ENCODE results near the gene PUSL1.

Gene PUSL1

GRCh38 chr1:1320666-1321448 lies 12.5 kb downstream of the PUSL1 start:
- Histone ChIP-seq H3K4ac (ENCODE audit: low read length) (no peak overlapping the region), H3K36me3 (replicated peaks in 1 of 2; ENCODE audit: control insufficient read depth in 2 of 2, insufficient read depth in 2 of 2, low read length in 2 of 2) (peaks cover 22 to 70% of the 10 kb centered on the region in 2 donors), H3K18ac (ENCODE audit: low read length) (no peak overlapping the region), H2BK5ac (ENCODE audit: low read length) (no peak overlapping the region), H4K8ac (ENCODE audit: low read depth, low read length) (no peak overlapping the region), H3K9ac (ENCODE audit: low read depth, low read length, poor library complexity) (peak overlapping the region; percentile 60), H2AK5ac (ENCODE audit: low read depth, low read length) (no peak overlapping the region), H3K4me2 (ENCODE audit: insufficient read depth, low read length, poor library complexity, severe bottlenecking) (no peak overlapping the region), H2BK12ac (ENCODE audit: low read length) (no peak overlapping the region), H3K9me3 (replicated peaks in 1 of 2; ENCODE audit: control insufficient read depth in 2 of 2, insufficient read depth in 1 of 2, low read depth in 1 of 2, low read length in 2 of 2) (no peaks in the 10 kb centered on the region), H4K91ac (ENCODE audit: low read depth, low read length, poor library complexity) (no peak overlapping the region), H3K27ac (replicated peaks; ENCODE audit: low read length) (no peak overlapping the region), H3K4me3 (ENCODE audit: low read length in 2 of 2) (no peak overlapping the region), H2BK120ac (ENCODE audit: low read depth, low read length) (no peak overlapping the region), H3K14ac (ENCODE audit: low read length) (no peak overlapping the region), H3K4me1 (ENCODE audit: control insufficient read depth in 2 of 2, insufficient read depth in 1 of 2, low read depth in 1 of 2, low read length in 2 of 2) (peaks cover 13 to 16% of the 10 kb centered on the region in 2 donors), H2BK15ac (ENCODE audit: low read length) (no peak overlapping the region), H3K23ac (ENCODE audit: low read depth, low read length, poor library complexity) (peak overlapping the region; percentile 80), H3K27me3 (ENCODE audit: control insufficient read depth in 3 of 3, insufficient read depth in 3 of 3, low read depth in 1 of 3, low read length in 3 of 3) (no peaks in the 10 kb centered on the region), H3K79me1 (ENCODE audit: low read depth, low read length) (peaks cover 59% of the 10 kb centered on the region), H2AFZ (ENCODE audit: low read length) (no peak overlapping the region)
- DNase-seq (ENCODE audit: low spot score): no peak
- WGBS, 2 donors (ENCODE audit: extremely low coverage in 2 of 2, insufficient read length in 2 of 2, insufficient replicate concordance in 1 of 2): no CpG with 5 or more reads among the region's 23 CpGs

- no peak overlapping the region for H3K14ac ChIP-seq (ENCODE audit: low read length)
- no peak for DNase-seq (ENCODE audit: low spot score)
- H3K36me3 ChIP-seq (replicated peaks in 1 of 2; ENCODE audit: control insufficient read depth in 2 of 2, insufficient read depth in 2 of 2, low read length in 2 of 2): peaks cover 24 to 70% of the 10 kb centered on the region in 2 donors
- H3K27ac ChIP-seq (replicated peaks; ENCODE audit: low read length): no peak overlapping the region
- H3K4me3 ChIP-seq (ENCODE audit: low read length in 2 of 2): peak overlapping the region; percentile 4 to 7
- H2BK5ac ChIP-seq (ENCODE audit: low read length): peak overlapping the region; percentile 24
- no peaks in the 10 kb centered on the region for H3K27me3 ChIP-seq (ENCODE audit: control insufficient read depth in 3 of 3, insufficient read depth in 3 of 3, low read depth in 1 of 3, low read length in 3 of 3)
- no peaks in the 10 kb centered on the region for H3K9me3 ChIP-seq (replicated peaks in 1 of 2; ENCODE audit: control insufficient read depth in 2 of 2, insufficient read depth in 1 of 2, low read depth in 1 of 2, low read length in 2 of 2)
- no peak overlapping the region for H3K4ac ChIP-seq (ENCODE audit: low read length)
- no peak overlapping the region for H2AK5ac ChIP-seq (ENCODE audit: low read depth, low read length)
- peaks cover 10 to 16% of the 10 kb centered on the region in 2 donors for H3K4me1 ChIP-seq (ENCODE audit: control insufficient read depth in 2 of 2, insufficient read depth in 1 of 2, low read depth in 1 of 2, low read length in 2 of 2)
- peak overlapping the region; percentile 80 for H3K23ac ChIP-seq (ENCODE audit: low read depth, low read length, poor library complexity)
- H4K8ac ChIP-seq (ENCODE audit: low read depth, low read length): no peak overlapping the region
- no peak overlapping the region for H2AFZ ChIP-seq (ENCODE audit: low read length)
- peaks cover 62% of the 10 kb centered on the region for H3K79me1 ChIP-seq (ENCODE audit: low read depth, low read length)
- H2BK15ac ChIP-seq (ENCODE audit: low read length): no peak overlapping the region
- peak overlapping the region; percentile 94 for H2BK12ac ChIP-seq (ENCODE audit: low read length)
- H4K91ac ChIP-seq (ENCODE audit: low read depth, low read length, poor library complexity): no peak overlapping the region
- peak overlapping the region; percentile 60 for H3K9ac ChIP-seq (ENCODE audit: low read depth, low read length, poor library complexity)
- H2BK120ac ChIP-seq (ENCODE audit: low read depth, low read length): no peak overlapping the region
- H3K4me2 ChIP-seq (ENCODE audit: insufficient read depth, low read length, poor library complexity, severe bottlenecking): no peak overlapping the region
- no peak overlapping the region for H3K18ac ChIP-seq (ENCODE audit: low read length)
- no CpG with 5 or more reads among the region's 8 CpGs for WGBS, 2 donors (ENCODE audit: extremely low coverage in 2 of 2, insufficient read length in 2 of 2, insufficient replicate concordance in 1 of 2)
Observed at GRCh38 chr1:1321477-1321876, 13.1 kb downstream of the PUSL1 start.

- no peak overlapping the region for H2BK12ac ChIP-seq (ENCODE audit: low read length)
- no CpG with 5 or more reads among the region's 14 CpGs for WGBS, 2 donors (ENCODE audit: extremely low coverage in 2 of 2, insufficient read length in 2 of 2, insufficient replicate concordance in 1 of 2)
- H2AK5ac ChIP-seq (ENCODE audit: low read depth, low read length): no peak overlapping the region
- peaks cover 26 to 69% of the 10 kb centered on the region in 2 donors for H3K36me3 ChIP-seq (replicated peaks in 1 of 2; ENCODE audit: control insufficient read depth in 2 of 2, insufficient read depth in 2 of 2, low read length in 2 of 2)
- no peak for DNase-seq (ENCODE audit: low spot score)
- no peak overlapping the region for H3K9ac ChIP-seq (ENCODE audit: low read depth, low read length, poor library complexity)
- H2BK5ac ChIP-seq (ENCODE audit: low read length): no peak overlapping the region
- peaks cover 10 to 16% of the 10 kb centered on the region in 2 donors for H3K4me1 ChIP-seq (ENCODE audit: control insufficient read depth in 2 of 2, insufficient read depth in 1 of 2, low read depth in 1 of 2, low read length in 2 of 2)
- no peak overlapping the region for H3K4me3 ChIP-seq (ENCODE audit: low read length in 2 of 2)
- no peak overlapping the region for H4K8ac ChIP-seq (ENCODE audit: low read depth, low read length)
- no peak overlapping the region for H4K91ac ChIP-seq (ENCODE audit: low read depth, low read length, poor library complexity)
- no peak overlapping the region for H3K23ac ChIP-seq (ENCODE audit: low read depth, low read length, poor library complexity)
- no peak overlapping the region for H2BK120ac ChIP-seq (ENCODE audit: low read depth, low read length)
- H2AFZ ChIP-seq (ENCODE audit: low read length): no peak overlapping the region
- H3K18ac ChIP-seq (ENCODE audit: low read length): no peak overlapping the region
- H3K79me1 ChIP-seq (ENCODE audit: low read depth, low read length): peaks cover 61% of the 10 kb centered on the region
- no peaks in the 10 kb centered on the region for H3K9me3 ChIP-seq (replicated peaks in 1 of 2; ENCODE audit: control insufficient read depth in 2 of 2, insufficient read depth in 1 of 2, low read depth in 1 of 2, low read length in 2 of 2)
- no peak overlapping the region for H3K27ac ChIP-seq (replicated peaks; ENCODE audit: low read length)
- no peak overlapping the region for H3K14ac ChIP-seq (ENCODE audit: low read length)
- H3K4me2 ChIP-seq (ENCODE audit: insufficient read depth, low read length, poor library complexity, severe bottlenecking): no peak overlapping the region
- no peak overlapping the region for H2BK15ac ChIP-seq (ENCODE audit: low read length)
- H3K27me3 ChIP-seq (ENCODE audit: control insufficient read depth in 3 of 3, insufficient read depth in 3 of 3, low read depth in 1 of 3, low read length in 3 of 3): no peaks in the 10 kb centered on the region
- no peak overlapping the region for H3K4ac ChIP-seq (ENCODE audit: low read length)
Observed at GRCh38 chr1:1322418-1322817, 14.0 kb downstream of the PUSL1 start.

GRCh38 chr1:1322952-1323351 lies 14.6 kb downstream of the PUSL1 start:
- H3K18ac ChIP-seq (ENCODE audit: low read length): no peak overlapping the region
- no peak overlapping the region for H3K14ac ChIP-seq (ENCODE audit: low read length)
- no CpG with 5 or more reads among the region's 10 CpGs for WGBS, 2 donors (ENCODE audit: extremely low coverage in 2 of 2, insufficient read length in 2 of 2, insufficient replicate concordance in 1 of 2)
- no peak overlapping the region for H2BK5ac ChIP-seq (ENCODE audit: low read length)
- H3K9me3 ChIP-seq (replicated peaks in 1 of 2; ENCODE audit: control insufficient read depth in 2 of 2, insufficient read depth in 1 of 2, low read depth in 1 of 2, low read length in 2 of 2): no peaks in the 10 kb centered on the region
- no peak overlapping the region for H2BK12ac ChIP-seq (ENCODE audit: low read length)
- no peak overlapping the region for H3K4ac ChIP-seq (ENCODE audit: low read length)
- H2AFZ ChIP-seq (ENCODE audit: low read length): no peak overlapping the region
- DNase-seq (ENCODE audit: low spot score): no peak
- H3K4me1 ChIP-seq (ENCODE audit: control insufficient read depth in 2 of 2, insufficient read depth in 1 of 2, low read depth in 1 of 2, low read length in 2 of 2): peaks cover 10 to 16% of the 10 kb centered on the region in 2 donors
- H3K23ac ChIP-seq (ENCODE audit: low read depth, low read length, poor library complexity): no peak overlapping the region
- H3K4me3 ChIP-seq (ENCODE audit: low read length in 2 of 2): peak overlapping the region in 1 of 2 donors; percentile 40
- H2AK5ac ChIP-seq (ENCODE audit: low read depth, low read length): peak overlapping the region; percentile 35
- H4K91ac ChIP-seq (ENCODE audit: low read depth, low read length, poor library complexity): no peak overlapping the region
- H2BK120ac ChIP-seq (ENCODE audit: low read depth, low read length): no peak overlapping the region
- no peak overlapping the region for H3K4me2 ChIP-seq (ENCODE audit: insufficient read depth, low read length, poor library complexity, severe bottlenecking)
- H3K9ac ChIP-seq (ENCODE audit: low read depth, low read length, poor library complexity): peak overlapping the region; percentile 60
- H4K8ac ChIP-seq (ENCODE audit: low read depth, low read length): no peak overlapping the region
- no peak overlapping the region for H3K27ac ChIP-seq (replicated peaks; ENCODE audit: low read length)
- no peaks in the 10 kb centered on the region for H3K27me3 ChIP-seq (ENCODE audit: control insufficient read depth in 3 of 3, insufficient read depth in 3 of 3, low read depth in 1 of 3, low read length in 3 of 3)
- H3K36me3 ChIP-seq (replicated peaks in 1 of 2; ENCODE audit: control insufficient read depth in 2 of 2, insufficient read depth in 2 of 2, low read length in 2 of 2): peaks cover 26 to 69% of the 10 kb centered on the region in 2 donors
- H3K79me1 ChIP-seq (ENCODE audit: low read depth, low read length): peaks cover 59% of the 10 kb centered on the region
- H2BK15ac ChIP-seq (ENCODE audit: low read length): no peak overlapping the region
